ENCODE measurements around the gene FAM107A.

DNA sequence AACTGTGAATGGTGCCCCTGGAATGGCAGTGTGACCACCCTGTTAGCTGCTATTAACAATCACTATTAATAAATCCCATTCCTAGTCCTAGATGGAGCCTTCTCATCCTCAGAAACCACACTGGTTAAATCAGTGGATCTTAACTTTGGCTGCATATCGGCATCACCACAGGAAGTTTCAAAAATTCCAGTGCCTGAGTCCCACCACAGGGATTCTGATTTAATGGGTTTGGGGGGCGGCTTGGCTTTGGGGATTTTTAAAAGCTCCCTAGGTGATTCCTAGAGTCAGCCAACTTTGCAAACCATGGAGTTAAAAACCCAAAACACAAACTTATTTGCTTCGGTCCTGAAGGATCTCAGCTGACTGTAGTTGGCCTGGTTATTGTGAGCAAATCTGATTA, 3.1 kb downstream of the FAM107A start:
- no peak for TF ChIP-seq SUZ12 (IDR thresholded peaks at IDR 0.05; ENCODE audit: low read depth, low read length)
- TF ChIP-seq ARNT (IDR thresholded peaks at IDR 0.05) = no peak
- no peak for TF ChIP-seq TP53 (CRISPR knock-in tag; conservative IDR thresholded peaks at IDR 0.05)
- no peak for TF ChIP-seq ZNF644 (CRISPR knock-in tag; IDR thresholded peaks at IDR 0.05; ENCODE audit: low read depth)
- TF ChIP-seq KDM1A (CRISPR knock-in tag; IDR thresholded peaks at IDR 0.05) = no peak
- no peak for TF ChIP-seq ZNF17 (CRISPR knock-in tag; IDR thresholded peaks at IDR 0.05)
- TF ChIP-seq, protein P1, sequence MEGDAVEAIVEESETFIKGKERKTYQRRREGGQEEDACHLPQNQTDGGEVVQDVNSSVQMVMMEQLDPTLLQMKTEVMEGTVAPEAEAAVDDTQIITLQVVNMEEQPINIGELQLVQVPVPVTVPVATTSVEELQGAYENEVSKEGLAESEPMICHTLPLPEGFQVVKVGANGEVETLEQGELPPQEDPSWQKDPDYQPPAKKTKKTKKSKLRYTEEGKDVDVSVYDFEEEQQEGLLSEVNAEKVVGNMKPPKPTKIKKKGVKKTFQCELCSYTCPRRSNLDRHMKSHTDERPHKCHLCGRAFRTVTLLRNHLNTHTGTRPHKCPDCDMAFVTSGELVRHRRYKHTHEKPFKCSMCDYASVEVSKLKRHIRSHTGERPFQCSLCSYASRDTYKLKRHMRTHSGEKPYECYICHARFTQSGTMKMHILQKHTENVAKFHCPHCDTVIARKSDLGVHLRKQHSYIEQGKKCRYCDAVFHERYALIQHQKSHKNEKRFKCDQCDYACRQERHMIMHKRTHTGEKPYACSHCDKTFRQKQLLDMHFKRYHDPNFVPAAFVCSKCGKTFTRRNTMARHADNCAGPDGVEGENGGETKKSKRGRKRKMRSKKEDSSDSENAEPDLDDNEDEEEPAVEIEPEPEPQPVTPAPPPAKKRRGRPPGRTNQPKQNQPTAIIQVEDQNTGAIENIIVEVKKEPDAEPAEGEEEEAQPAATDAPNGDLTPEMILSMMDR (CRISPR knock-in tag; IDR thresholded peaks at IDR 0.05) = no peak
- no peak for TF ChIP-seq SMAD3 (CRISPR knock-in tag; IDR thresholded peaks at IDR 0.05)
- TF ChIP-seq, protein P2, sequence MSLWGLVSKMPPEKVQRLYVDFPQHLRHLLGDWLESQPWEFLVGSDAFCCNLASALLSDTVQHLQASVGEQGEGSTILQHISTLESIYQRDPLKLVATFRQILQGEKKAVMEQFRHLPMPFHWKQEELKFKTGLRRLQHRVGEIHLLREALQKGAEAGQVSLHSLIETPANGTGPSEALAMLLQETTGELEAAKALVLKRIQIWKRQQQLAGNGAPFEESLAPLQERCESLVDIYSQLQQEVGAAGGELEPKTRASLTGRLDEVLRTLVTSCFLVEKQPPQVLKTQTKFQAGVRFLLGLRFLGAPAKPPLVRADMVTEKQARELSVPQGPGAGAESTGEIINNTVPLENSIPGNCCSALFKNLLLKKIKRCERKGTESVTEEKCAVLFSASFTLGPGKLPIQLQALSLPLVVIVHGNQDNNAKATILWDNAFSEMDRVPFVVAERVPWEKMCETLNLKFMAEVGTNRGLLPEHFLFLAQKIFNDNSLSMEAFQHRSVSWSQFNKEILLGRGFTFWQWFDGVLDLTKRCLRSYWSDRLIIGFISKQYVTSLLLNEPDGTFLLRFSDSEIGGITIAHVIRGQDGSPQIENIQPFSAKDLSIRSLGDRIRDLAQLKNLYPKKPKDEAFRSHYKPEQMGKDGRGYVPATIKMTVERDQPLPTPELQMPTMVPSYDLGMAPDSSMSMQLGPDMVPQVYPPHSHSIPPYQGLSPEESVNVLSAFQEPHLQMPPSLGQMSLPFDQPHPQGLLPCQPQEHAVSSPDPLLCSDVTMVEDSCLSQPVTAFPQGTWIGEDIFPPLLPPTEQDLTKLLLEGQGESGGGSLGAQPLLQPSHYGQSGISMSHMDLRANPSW (CRISPR knock-in tag; IDR thresholded peaks at IDR 0.05; ENCODE audit: borderline replicate concordance) = no peak
- TF ChIP-seq KDM5A (IDR thresholded peaks at IDR 0.05; ENCODE audit: borderline replicate concordance, low read length) = no peak

All from HepG2 (cell line).